PFSK-1 (cell line): ENCODE data around the gene AUTS2.

Experiments used
- POLR2AphosphoS5 ChIP-seq: IDR thresholded peaks from 2 replicates; pipeline ENCODE4 v1.6.1; 2012; ENCODE audit warnings: low read depth, mild to moderate bottlenecking, control low read depth, low read length, moderate library complexity
- REST ChIP-seq, 2 experiments: IDR thresholded peaks; 2 replicates each; pipeline versions ENCODE4 v1.6.1 to v1.8.0; 2011 to 2012; ENCODE audit warnings: low read depth in 2 of 2, low read length in 2 of 2, control low read depth in 1 of 2, inconsistent platforms in 1 of 2, mild to moderate bottlenecking in 1 of 2, moderate library complexity in 1 of 2; ENCODE audit not compliant: insufficient read depth in 1 of 2
- SIN3A ChIP-seq: IDR thresholded peaks from 2 replicates; pipeline ENCODE4 v1.6.1; 2012; ENCODE audit warnings: mild to moderate bottlenecking, low read length, moderate library complexity, borderline replicate concordance; ENCODE audit not compliant: insufficient read depth
- TAF1 ChIP-seq: IDR thresholded peaks from 2 replicates; pipeline ENCODE4 v1.6.1; 2012; ENCODE audit warnings: low read length, control low read depth, borderline replicate concordance; ENCODE audit not compliant: insufficient read depth

- TF ChIP-seq POLR2AphosphoS5 (no peak), REST (IDR thresholded peaks at IDR 0.05; ENCODE audit: insufficient read depth in 1 of 2, low read depth in 2 of 2, low read length in 2 of 2) (no peak), SIN3A (no peak), TAF1 (no peak)
Measured at GRCh38 chr7:70448312-70448906, 850.1 kb downstream of the AUTS2 start.
